GM11168 (cell line): ENCODE measurements around the gene TEAD4.

Source experiments
- in situ Hi-C: fragments of 300-500 bp; cut with MboI; formaldehyde crosslinking; loops from one replicate; pipeline ENCODE4 v1.12.0; 2022; ENCODE audit warnings: low sequenced_read_pairs; ENCODE audit not compliant: unreplicated experiment

TEAD4 gene

DNA sequence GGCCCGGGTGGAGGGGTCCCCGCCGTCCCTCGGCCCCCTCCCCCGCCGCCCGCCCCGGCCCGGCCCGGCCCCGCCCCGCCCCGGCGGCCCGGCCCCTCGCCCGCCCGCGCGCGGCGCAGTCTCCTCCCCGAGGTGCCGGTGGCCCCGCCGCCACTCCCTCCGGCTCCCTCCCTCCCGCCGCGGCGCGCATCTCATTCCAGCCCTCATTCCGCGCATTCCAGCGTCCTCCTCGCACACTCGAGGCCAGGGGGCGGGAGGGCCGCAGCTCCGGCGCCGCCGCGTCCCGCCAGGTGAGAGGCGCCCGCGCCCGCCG lies at the start of gene TEAD4:
TSS of gene TEAD4 (plus strand) at position 206 of the 313 bp plus-strand sequence.
- in situ Hi-C loops, result no loop called here

- in situ Hi-C loops, result no loop called here
These were observed 47.0 kb upstream of the TEAD4 start for GRCh38 chr12:2912216-2912575.

- in situ Hi-C loops, result no loop called here
These were observed 39.9 kb upstream of the TEAD4 start for GRCh38 chr12:2919249-2919648.

DNA sequence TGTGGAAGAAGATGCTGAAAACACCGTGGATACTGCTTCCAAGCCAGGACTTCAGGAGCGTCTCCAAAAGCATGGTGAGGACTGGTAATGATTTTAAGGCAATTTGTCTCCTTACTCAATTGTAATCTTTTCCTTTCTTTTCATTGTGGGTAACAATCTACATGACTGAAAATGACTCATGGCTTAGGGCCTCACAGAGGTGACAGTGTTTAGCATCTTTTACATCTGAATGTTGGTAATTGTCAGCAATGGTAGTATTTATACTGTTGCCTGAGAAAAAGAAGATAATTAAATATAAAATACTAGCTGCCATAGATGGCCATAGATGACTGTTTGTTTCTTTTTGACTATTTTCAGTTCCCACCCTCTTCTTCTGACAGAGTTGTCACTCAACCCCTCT lies 36.9 kb upstream of the TEAD4 start:
- in situ Hi-C loops, result no loop called here

GRCh38 chr12:2923057-2923456 lies 36.1 kb upstream of the TEAD4 start:
- in situ Hi-C loops, result no loop called here

GRCh38 chr12:2924019-2924418 lies 35.2 kb upstream of the TEAD4 start:
- in situ Hi-C loops, result no loop called here

DNA sequence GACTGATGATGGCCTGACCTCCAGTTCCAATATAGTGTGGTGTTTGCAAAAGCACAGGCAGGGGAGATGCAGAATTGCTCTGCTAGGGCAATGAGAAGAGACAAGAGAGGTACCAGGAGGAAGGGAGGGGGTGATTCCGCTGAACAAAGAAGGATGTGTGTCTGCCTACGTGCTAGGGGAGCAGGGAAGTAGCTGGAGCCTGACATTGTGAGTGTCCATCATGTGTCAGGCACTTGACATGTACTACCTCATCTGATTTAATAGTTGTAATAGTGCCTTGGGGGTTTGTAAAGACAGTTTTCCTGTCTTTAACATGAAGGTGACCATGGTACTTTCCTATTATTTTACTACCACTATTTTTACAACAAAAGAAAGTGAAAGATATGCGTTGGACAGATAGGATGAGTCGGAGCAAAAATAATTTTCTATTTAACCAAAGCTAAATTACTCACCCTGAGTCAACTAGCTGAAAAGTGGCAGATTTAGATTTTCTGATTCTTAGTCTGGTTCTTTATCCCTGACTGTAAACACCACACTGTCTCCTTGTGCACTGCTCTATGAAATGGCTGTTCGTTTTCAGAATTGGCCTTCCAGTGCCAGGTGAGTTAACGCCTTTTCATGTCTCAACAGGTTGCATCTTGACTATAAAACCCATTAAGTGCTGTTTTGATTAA lies 33.7 kb upstream of the TEAD4 start:
- in situ Hi-C loops, result no loop called here

- in situ Hi-C loops, result no loop called here
These were observed 28.3 kb upstream of the TEAD4 start for GRCh38 chr12:2930865-2931264.

DNA sequence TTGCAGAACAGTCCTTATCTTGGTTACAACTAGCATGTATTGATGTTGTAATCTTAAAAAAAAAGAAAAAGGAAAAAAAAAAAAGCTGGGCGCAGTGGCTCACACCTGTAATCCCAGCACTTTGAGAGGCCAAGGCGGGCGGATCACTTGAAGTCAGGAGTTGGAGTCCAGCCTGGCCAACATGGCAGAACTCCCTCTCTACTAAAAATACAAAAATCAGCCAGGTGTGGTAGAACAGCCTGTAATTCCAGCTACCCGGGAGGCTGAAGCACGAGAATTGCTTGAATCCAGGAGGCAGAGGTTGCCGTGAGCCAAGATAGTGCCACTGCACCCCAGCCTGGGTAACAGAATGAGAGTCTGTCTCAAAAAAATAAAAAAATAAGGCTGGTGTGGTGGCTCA lies 25.6 kb upstream of the TEAD4 start:
- in situ Hi-C loops, result no loop called here

- in situ Hi-C loops, result no loop called here
These were observed 24.8 kb upstream of the TEAD4 start for GRCh38 chr12:2934371-2934770.

DNA sequence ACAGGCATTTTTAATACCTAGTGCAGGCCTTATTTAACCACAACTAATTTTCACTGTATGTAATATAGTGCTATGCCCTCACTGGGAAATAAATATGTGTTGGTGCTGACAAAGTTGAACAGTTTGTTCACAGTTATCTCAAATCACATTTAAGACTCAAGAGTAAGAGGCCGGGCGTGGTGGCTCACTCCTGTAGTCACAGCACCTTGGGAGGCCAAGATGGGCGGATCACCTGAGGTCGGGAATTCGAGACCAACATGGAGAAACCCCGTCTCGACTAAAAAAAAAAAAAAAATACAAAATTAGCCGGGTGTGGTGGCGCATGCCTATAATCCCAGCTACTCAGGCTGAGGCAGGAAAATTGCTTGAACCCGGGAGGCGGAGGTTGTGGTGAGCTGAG lies 22.9 kb upstream of the TEAD4 start:
- in situ Hi-C loops, result no loop called here

DNA sequence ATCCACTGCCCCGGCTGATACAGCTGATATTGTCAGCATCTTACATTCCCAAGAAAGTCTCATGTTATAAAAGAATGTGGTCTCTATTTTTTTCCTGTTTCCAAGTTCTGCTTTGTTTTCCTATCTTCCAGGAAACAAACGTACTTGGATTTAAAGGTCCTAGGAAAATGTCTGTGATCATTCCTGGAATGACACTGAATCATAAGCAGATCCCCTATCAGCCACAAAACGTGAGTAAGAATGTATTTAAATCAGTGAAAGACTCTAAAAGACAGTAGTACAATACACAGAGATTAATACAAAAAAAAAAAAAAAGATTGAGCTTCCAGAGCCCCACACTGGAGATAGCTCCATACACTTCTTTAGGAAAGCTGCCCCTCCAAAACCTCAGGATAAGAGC lies 21.7 kb upstream of the TEAD4 start:
- in situ Hi-C loops, result no loop called here

DNA sequence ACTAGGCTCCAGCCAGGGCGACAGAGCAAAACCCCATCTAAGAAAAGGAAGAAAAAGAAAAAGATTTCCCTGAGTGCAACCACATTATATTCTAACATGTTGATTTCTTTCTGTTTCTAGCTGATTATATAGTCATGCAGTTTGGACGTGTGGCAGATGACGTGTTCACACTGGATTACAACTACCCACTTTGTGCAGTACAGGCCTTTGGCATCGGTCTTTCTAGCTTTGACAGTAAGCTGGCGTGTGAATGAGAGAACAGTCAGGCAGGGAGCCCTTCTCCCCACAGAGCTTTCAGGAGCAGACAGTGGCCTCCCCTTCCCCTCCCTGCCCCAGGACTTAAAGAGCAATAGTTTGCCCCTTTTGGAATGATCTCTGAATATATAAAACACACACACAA lies 20.0 kb upstream of the TEAD4 start:
- in situ Hi-C loops, result no loop called here

- in situ Hi-C loops, result no loop called here
These were observed 18.6 kb upstream of the TEAD4 start for GRCh38 chr12:2940564-2940963.

DNA sequence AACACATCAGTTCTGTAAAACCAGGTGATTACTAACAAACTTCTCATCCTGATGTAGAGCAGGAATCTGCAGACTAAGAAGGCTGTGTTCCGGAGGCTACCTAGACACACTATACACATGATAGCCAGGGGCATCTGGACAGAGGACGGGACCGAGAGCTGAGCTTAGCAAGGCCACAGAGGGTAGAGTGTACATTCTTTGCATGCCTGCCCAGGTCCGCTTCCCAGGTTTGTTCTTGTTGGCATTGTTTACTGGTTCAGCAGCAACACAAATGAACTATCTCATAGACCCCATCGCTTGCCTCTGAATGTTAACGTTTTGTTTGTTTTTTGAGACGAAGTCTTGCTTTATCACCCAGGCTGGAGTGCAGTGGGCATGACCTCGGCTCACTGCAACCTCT lies 17.7 kb upstream of the TEAD4 start:
- in situ Hi-C loops, result no loop called here

- in situ Hi-C loops, result no loop called here
These were observed 14.7 kb upstream of the TEAD4 start for GRCh38 chr12:2944401-2945047.

DNA sequence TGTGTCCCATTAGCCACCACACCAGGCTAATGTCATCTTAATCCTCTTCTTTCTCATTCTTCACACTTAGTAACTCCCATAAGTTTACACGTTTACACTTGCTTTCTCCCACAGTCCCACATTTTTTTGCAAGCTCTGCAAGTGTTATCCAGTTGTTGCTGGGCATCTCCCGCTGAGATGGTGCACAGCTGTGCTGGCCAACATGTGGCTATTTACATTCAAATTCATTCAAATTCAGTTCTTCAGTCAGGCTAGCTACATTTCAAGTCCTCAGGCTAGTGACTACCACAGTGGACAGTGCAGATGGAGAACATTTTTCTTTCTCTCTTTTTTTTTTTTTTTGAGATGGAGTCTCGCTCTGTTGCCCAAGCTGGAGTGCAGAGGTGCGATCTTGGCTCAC lies 9.8 kb upstream of the TEAD4 start:
- in situ Hi-C loops, result no loop called here

DNA sequence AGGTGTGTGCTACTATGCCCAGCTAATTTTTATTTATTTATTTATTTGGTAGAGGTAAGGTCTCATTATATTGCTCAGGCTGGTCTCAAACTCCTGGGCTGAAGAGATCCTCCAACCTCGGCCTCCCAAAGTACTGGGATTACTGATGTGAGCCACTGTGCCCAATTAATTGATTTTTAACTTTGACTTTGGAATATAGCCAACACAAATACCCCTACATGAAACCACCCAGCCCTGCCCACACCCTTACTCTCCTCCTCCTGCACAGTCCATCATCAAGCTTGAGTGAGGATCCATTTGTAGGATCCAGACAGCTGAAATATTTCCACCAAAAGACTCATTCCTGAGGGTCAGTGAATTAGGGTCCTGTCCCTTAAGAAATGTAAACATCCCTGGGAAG lies 3.3 kb upstream of the TEAD4 start:
- in situ Hi-C loops, result no loop called here

DNA sequence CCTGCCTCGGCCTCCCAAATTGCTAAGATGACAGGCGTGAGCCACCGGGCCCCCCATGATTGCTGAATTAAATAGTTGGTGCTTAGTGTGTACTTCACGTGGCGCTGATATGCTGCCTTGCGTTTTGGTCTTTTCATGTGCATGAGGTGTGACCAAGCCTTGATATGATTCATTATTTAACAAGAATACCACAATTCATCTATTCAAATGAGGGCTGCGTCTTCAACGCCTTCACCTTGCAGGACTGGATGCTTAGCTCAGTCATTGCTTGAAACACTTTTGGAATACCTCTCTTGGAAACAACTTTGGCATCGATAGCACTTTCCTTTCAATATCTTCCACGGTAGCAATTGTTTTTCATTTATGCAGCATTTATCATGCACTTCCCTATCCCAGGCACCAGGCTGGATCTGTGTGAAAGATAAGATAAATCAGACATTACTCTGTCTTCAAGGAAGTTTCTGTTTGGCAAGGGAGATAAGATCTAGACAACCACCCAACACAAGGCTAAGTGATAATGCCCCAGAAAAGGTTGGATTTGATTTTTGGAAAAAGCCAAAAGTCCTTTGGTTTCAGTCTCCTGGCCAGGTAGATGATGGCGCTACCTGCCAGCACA lies 1.3 kb upstream of the TEAD4 start:
- in situ Hi-C loops, result no loop called here

GRCh38 chr12:2958432-2959191 lies 585 bp upstream of the TEAD4 start:
- in situ Hi-C loops, result no loop called here
